ENCODE measurements around the gene NUDCD2.
A peak's percentile ranks its signal among the peaks of the same experiment; 100 is the strongest.

Gene NUDCD2

GRCh38 chr5:163459819-163460561 is at the start of gene NUDCD2:
TSS of gene NUDCD2 (minus strand) at chr5:163460102. CDS start at chr5:163460050, 52 bp downstream.
- DNase-seq (ENCODE audit: low read depth, low spot score) = peak; percentile 98

GRCh38 chr5:163509291-163509951 is 49.5 kb upstream of the NUDCD2 start:
- DNase-seq (ENCODE audit: low read depth, low spot score) = peak; percentile 44

- DNase-seq (ENCODE audit: low read depth, low spot score) = no peak
These were observed 48.9 kb upstream of the NUDCD2 start for GRCh38 chr5:163508753-163509152.

GRCh38 chr5:163506726-163507125 is 46.8 kb upstream of the NUDCD2 start:
- DNase-seq (ENCODE audit: low read depth, low spot score) = peak; percentile 49

GRCh38 chr5:163506095-163506457 is 46.2 kb upstream of the NUDCD2 start:
- no peak for DNase-seq (ENCODE audit: low read depth, low spot score)

GRCh38 chr5:163505368-163506094 is 45.6 kb upstream of the NUDCD2 start, which contains the start of gene MAT2B:
TSS of gene MAT2B (plus strand) at chr5:163505619. CDS start at chr5:163505687, 68 bp downstream.
- DNase-seq (ENCODE audit: low read depth, low spot score) = peak; percentile 98

GRCh38 chr5:163505049-163505367 is 45.1 kb upstream of the NUDCD2 start:
- no peak for DNase-seq (ENCODE audit: low read depth, low spot score)

GRCh38 chr5:163504079-163504931 is 44.4 kb upstream of the NUDCD2 start:
- DNase-seq (ENCODE audit: low read depth, low spot score) = peak; percentile 86

GRCh38 chr5:163503106-163504078 is 43.5 kb upstream of the NUDCD2 start:
- DNase-seq (ENCODE audit: low read depth, low spot score) = peak; percentile 83

GRCh38 chr5:163502521-163502920 is 42.6 kb upstream of the NUDCD2 start:
- DNase-seq (ENCODE audit: low read depth, low spot score) = no peak

- DNase-seq (ENCODE audit: low read depth, low spot score) = no peak
These were observed 39.0 kb upstream of the NUDCD2 start for GRCh38 chr5:163498886-163499285.

GRCh38 chr5:163497315-163497714 is 37.4 kb upstream of the NUDCD2 start:
- no peak for DNase-seq (ENCODE audit: low read depth, low spot score)

- DNase-seq (ENCODE audit: low read depth, low spot score) = no peak
These were observed 36.4 kb upstream of the NUDCD2 start for GRCh38 chr5:163496286-163496685.

- no peak for DNase-seq (ENCODE audit: low read depth, low spot score)
These were observed 29.8 kb upstream of the NUDCD2 start for GRCh38 chr5:163489745-163490075.

GRCh38 chr5:163489055-163489744 is 29.3 kb upstream of the NUDCD2 start:
- no peak for DNase-seq (ENCODE audit: low read depth, low spot score)

GRCh38 chr5:163478982-163479271 is 19.0 kb upstream of the NUDCD2 start:
- DNase-seq (ENCODE audit: low read depth, low spot score) = no peak

- DNase-seq (ENCODE audit: low read depth, low spot score) = peak; percentile 20
These were observed 18.5 kb upstream of the NUDCD2 start for GRCh38 chr5:163478126-163478981.

- no peak for DNase-seq (ENCODE audit: low read depth, low spot score)
These were observed 15.5 kb upstream of the NUDCD2 start for GRCh38 chr5:163475411-163475810.

- no peak for DNase-seq (ENCODE audit: low read depth, low spot score)
These were observed 13.8 kb upstream of the NUDCD2 start for GRCh38 chr5:163473635-163474243.

All from astrocyte of the hippocampus (primary cell).